PFSK-1 (cell line): Measurements from ENCODE around the gene PAPLN.

Experiments
- FOXP2 ChIP-seq: optimal IDR thresholded peaks from 2 replicates; pipeline ENCODE3; 2011; ENCODE audit warnings: borderline replicate concordance, control low read depth, inconsistent platforms; ENCODE audit not compliant: insufficient read depth; ENCODE audit errors: extremely low read length, extremely low read depth
- POLR2AphosphoS5 ChIP-seq: IDR thresholded peaks from 2 replicates; pipeline ENCODE4 v1.6.1; 2012; ENCODE audit warnings: low read depth, mild to moderate bottlenecking, control low read depth, low read length, moderate library complexity
- REST ChIP-seq, 2 experiments: IDR thresholded peaks; 2 replicates each; pipeline versions ENCODE4 v1.6.1 to v1.8.0; 2011 to 2012; ENCODE audit warnings: low read depth in 2 of 2, low read length in 2 of 2, control low read depth in 1 of 2, inconsistent platforms in 1 of 2, mild to moderate bottlenecking in 1 of 2, moderate library complexity in 1 of 2; ENCODE audit not compliant: insufficient read depth in 1 of 2
- SIN3A ChIP-seq: IDR thresholded peaks from 2 replicates; pipeline ENCODE4 v1.6.1; 2012; ENCODE audit warnings: mild to moderate bottlenecking, low read length, moderate library complexity, borderline replicate concordance; ENCODE audit not compliant: insufficient read depth
- TAF1 ChIP-seq: IDR thresholded peaks from 2 replicates; pipeline ENCODE4 v1.6.1; 2012; ENCODE audit warnings: low read length, control low read depth, borderline replicate concordance; ENCODE audit not compliant: insufficient read depth

GRCh38 chr14:73277376-73277775 is 40.1 kb downstream of the PAPLN start:
- no peak for TF ChIP-seq POLR2AphosphoS5
- no peak for TF ChIP-seq TAF1
- TF ChIP-seq SIN3A, result no peak
- no peak for TF ChIP-seq REST (IDR thresholded peaks at IDR 0.05; ENCODE audit: insufficient read depth in 1 of 2, low read depth in 2 of 2, low read length in 2 of 2)
- TF ChIP-seq FOXP2, result no peak
